HG03097 (cell line): ENCODE data around the gene SBNO1.
A peak's percentile ranks its signal among the peaks of the same experiment; 100 is the strongest.

ENCODE experiments used
- ATAC-seq: cut with Tn5 transposase; IDR thresholded peaks from one replicate; pipeline ENCODE4 v1.9.1; 2021; ENCODE audit not compliant: unreplicated experiment, low FRiP score

Gene SBNO1

DNA sequence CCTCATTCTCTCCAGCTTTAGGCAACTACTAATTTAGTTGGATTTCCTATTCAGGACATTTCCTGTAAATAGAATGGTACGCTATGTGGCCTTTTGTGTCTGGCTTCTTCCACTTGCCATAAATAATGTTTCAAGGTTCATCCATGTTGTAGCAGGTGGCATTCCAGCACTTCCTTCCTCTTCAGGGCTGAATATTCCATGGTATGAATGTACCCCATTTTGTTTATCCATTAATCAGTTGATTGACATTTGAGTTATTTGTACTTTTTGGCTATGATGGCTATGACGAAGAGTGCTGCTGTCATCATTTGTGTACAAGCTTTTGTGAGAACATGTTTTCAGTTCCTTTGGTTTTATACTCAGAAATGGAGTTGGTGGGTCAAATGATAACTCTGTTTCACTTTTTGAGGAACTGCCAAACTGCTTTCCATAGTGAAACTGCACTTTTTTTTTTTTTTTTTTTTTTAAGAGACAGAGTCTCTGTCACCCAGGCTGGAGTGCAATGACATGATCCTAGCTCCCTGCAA lies 86.5 kb downstream of the SBNO1 start:
- peak; percentile 83 for ATAC-seq

DNA sequence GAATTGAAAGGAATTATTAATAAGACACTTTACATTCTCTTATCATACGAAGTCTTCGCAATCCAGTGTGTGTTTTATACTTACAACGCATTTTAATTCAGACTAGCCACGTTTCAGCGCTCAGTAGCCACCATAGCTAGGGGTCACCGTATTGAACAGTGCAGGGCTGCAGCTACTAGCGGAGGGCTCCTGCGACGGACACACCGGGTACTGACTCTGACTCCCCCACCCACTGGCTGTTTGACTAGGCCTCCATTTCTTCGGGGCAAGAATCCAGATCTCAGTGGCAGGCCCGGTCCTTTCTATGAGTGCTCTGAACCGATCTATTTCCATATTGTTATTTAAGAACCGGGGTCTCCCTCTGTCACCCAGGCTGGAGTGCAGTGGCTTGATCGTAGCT lies 91.5 kb downstream of the SBNO1 start:
- no peak for ATAC-seq

DNA sequence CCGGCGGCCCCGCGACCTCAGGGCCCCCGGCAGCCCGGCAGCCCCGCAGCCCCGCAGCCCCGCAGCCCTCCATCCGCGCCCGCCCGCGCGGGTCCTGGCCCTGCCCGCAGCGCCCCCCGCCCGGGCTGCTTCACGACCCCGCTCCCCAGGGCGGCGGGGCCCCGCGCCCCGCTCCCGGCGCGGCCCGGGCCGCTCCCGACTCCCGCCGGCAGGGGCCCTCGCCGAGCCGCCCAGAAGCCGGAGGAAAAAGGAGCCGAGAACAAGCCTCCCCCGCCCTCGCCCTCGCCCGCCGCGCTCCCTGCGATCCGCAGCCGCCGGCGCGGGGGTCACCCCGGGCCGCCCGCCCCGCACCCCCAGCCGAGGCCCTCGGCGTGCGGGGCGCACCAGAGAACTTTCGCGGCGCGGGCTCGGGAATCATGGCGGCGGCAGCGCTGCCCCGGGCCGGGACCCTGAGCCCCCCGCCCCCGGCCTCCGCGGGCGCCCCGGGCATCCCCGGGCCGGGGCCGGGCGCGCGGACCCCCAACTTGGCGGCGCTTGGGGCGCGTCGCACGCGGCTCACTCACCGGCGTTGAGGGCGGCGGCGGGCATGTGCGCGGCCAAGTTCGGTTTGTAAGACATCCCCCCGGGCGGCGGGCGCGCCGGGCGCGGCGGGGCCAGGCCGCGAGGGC lies 93.5 kb downstream of the SBNO1 start:
- no peak for ATAC-seq

DNA sequence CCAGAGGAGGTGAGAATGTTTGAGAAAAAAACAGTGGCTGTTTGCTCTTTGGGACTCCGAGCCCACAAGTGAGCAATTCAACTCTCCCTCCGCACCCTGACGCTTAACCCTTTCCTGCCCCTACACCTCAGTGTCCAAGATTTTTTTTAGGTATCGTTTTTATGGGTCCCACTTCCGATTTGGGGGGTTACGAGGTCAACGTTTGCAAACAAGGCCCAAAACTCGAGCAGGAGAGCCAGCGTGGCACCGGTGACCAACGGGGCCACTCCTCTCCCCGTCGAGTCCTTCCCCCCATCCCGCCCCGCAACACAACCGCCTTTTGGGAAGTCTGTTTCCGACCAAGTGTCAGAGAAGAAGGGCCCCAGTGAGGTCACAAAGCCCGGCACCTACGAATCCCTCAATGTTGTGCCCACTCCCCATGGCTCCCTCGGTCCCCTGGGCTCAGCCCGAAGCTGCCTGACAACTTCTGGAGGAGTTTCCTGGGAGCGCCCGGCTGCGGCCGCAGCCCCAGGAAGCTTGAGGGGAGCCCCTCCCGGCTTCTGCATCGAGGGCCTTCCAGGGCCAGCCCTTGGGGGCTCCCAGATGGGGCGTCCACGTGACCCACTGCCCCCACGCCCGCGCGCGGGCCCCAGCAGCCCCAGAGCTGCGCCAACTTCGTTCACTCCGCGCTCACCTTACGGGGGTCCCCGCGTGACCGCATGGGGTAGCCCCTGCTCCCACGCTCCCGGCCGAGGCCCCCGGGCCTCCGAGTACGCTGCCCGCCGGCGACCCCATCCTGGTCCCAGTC lies 94.2 kb downstream of the SBNO1 start:
- no peak for ATAC-seq

DNA sequence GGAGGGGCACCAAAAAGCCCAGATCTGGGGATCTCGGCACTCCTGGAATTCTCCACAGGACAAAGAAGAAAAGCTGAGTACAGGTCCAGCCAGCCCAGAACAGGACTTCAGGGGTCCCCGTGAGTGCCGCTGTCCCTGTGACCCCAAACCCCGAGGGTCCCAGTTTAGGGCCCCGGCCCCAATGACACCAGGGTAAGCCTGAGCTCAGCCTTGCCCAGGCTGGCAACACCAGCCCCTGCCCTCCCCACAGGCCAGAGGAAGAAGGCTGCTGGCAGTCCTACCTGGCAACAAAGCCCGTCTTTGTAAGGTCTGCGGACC lies 94.8 kb downstream of the SBNO1 start:
- ATAC-seq = no peak

DNA sequence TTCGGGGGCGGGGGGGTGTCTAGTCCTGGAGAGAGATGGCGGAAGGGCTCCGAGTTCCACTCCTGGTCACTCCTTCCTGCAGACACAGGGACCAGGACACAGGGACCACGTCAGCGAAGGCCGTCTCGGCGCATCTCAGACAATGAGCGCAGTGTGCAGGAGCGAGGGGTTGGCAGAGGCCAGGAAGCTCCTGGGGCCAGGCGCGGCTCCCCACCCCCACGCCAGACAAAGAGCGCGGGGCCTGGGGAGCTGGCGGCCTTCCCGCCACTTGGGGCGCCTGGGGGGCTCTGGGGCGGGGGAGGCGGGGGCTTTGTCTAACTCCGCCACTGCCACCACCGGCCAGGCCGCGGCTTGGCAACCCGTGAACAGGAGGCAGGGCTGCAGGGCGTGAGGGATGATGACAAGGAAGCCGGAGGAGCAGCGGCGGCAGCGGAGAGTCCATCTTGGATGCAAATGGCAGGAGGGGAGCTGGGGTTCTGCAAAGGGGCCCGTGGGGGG lies 95.2 kb downstream of the SBNO1 start:
- no peak for ATAC-seq

DNA sequence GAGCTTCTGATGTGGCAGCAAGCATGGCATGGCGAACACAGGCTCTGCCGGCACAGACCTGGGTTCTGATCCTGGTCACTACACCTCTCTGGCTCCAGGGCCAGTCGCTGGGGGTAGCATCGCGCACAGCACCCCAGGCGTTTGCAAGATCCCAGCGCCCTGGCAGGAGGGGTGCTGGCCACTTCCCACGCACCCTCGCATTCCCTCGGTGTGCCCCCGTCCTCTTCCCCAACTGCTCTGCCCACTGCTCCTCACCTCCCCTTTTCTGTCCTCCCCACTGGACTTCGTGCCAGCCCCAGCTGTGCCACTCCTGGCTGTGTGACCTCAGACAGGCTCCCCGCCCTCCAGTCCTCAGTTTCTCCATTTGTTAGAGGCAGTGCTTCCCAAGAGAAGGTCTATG lies 95.8 kb downstream of the SBNO1 start:
- no peak for ATAC-seq

DNA sequence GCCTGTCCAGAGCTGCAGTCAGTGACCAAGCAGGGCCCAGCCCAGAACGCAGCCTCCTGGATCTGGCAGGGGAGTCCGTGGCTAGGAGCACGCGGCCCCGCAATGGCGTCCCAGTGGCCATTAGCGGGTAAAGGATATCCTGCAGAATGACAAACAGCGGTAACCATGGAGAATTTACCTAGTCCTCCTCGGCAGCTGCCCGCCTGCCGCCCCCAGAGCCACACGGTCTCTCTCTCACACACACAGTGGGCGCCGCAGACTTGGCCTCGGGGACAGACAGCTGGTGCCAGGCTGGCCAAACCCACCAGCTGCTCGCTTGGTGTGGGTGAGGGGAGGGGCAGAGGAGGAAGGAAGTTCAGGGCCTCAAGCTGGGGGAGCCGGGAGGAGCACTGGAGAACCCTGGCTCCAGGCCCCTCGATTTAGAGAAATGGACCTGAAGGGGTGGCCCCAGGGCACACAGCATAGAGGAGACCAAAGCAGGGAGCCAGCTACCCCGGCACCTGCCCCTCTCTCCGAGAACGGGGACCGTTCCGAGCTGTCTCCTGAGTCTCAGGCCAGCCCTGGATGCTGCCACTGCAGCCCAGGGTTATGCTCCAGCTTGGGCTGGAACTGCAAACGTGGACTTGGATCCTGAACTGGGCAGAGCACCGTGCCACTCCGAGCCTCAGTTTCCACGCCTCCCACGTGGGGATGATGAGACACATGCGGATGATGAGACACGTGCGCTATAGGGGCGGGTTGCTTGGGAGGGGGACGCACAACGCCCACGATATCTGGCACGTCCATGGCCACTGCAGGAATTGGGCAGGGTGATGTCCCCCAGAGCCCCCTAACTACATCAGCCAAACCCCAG lies 96.4 kb downstream of the SBNO1 start:
- no peak for ATAC-seq

DNA sequence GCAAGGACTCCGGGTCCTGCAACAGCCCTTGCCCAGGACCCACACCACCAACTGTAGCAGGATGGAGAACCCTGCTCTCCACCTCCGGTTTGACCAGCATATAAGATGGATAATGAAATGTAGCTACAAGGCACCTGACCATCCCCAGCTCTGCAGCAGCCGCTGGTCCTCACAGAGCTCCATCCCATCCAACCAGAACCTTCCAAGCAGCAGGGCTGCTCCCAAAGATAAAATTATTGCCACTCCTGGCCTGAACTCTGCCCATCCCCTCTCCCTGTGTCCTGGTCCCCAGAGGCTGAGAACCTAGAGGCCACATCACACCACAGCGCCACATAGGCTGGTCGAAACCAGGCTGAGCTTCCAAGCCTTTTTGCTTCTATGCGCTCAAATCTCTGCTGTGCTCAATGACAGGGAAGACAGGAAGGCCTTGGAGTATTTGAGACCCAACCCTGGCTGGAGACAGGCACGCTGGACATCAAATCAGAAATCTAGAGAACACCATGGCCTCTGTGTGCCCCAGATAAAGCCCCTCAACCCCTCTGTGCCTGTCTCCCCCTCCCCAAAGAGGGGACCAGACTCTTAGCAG lies 97.2 kb downstream of the SBNO1 start:
- no peak for ATAC-seq

DNA sequence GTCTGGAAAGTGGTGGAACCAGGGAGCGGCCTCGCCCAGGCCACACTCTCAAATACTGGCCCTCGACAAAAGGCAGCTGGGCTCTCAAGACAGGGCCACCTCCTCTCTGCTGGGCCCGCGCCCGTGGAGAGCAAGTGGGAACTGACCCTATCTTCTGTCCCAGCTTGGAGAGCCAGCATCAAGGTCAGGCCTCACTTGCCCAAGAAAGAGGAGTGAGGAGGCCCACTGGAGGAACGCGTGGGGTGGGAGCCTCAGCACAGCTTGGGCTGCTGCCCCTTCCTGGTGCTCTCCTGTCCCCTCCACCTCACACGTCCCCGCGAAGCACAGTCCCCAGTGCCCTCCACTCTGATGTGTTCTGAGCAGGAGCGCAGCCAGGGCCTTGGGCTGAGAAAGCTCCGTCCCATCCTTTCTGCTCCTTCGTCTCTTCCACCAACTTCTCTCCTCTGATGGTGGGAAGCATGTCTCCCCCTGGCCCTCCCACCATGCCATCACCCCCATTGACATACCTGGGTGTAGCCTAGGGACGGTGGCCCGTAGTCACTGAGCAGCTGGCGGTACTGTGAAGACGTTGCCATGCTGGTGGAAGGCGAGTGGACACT lies 97.9 kb downstream of the SBNO1 start:
- ATAC-seq = no peak

DNA sequence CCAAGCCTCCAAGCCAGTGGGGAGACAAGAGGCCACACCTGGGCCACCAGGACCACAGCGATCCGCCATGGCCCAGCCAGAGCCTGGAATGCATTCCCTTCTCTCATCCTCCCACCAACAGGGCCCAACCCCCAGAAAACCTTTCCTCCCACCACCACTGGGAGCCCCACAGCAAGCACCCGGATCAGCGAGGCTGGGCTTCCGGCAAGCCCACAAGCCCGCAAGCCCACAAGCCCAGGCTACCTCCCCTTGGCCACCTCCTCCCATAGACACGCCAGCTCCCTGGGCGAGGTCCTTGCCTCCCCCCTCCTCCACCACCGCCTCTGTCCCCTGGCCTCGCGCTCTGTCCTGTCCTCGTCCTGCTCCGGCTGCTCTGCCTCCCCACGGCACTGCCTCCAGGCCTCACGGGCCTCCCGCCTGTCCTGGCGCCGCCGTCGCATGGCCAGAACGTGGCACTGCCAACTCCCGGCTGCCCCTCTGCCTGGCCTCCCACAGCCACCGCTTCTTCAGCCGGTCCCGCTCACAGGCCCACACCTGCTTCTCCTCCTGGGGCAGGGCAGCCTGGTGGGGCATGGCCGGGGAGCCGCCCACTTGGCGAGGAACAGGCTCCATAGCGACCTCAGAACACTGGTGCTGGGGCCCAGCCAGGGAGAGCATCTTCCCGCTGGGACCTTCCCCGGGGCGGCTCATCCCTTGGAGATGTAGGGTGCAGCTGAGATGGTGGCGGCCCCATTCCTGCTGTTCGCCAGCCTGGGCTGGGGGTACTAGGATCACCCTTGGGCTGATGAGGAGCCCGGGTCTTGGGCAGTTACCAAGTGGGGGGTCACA lies 98.6 kb downstream of the SBNO1 start:
- no peak for ATAC-seq

DNA sequence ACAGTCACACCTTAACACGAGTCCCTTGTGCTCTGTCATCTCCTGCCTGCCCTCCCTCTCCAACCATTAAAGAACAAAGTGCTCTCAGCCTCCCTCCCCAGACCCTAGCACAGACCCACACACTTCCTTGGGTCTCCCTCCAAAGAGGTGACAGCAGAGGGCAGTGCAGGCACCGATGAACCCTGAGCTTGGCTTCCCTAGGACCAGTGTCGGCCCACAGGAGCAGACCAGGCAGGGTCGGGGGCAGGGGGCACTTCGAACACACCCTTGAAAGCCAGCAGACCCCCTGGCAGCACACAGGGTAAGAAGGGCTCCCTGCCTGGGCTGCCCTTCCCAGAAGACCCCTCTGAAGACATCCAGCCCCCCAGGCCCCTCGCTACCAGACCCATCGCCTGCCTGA lies 100.0 kb downstream of the SBNO1 start:
- no peak for ATAC-seq

DNA sequence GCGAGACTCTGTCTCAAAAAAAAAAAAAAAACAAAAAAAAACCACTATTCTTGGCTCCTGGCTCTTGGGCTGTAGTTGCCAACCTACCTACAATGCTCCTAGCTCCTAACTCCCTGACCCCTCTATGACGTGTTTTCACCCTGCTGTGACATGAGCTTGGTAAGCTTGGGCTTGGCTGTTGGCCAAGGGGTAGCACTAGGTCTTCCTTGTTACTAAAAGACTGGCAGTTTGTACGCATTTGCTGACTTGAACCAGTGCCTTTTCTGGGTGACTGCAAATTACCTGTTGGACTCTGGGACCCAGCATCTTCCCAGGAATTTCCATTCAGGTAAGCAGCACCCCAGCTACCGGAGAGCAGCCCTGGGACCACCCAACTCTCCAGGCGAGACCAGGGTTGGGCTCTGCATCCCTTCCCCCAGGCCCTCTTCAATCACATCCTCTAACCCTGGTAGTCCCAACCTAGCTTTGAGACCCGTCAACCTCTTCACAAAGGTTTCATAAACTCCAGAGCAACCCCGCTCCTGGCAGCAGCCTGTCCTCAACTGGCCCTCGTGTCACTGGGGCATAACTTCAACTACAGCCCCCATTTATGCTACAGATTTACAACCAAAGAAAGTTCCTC lies 101.3 kb downstream of the SBNO1 start:
- no peak for ATAC-seq

DNA sequence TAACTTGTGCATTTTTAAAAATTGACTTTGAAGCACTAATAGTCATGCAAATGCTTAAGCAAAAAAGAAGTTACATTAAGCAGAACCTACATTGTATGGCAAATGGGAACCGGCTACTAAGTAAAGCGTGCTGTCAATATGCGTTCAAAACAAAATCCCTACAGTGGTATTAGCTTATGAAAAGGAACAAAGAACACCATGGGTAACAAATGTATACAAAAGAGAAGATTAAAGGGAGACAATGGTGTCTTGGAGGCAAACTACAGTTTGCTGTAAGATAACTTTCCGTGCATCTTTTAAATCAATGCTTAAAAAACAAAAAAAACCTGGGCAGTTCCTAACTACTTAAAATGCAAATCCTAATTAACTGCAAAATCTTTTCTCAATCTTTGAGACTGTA lies 103.5 kb downstream of the SBNO1 start:
- no peak for ATAC-seq

DNA sequence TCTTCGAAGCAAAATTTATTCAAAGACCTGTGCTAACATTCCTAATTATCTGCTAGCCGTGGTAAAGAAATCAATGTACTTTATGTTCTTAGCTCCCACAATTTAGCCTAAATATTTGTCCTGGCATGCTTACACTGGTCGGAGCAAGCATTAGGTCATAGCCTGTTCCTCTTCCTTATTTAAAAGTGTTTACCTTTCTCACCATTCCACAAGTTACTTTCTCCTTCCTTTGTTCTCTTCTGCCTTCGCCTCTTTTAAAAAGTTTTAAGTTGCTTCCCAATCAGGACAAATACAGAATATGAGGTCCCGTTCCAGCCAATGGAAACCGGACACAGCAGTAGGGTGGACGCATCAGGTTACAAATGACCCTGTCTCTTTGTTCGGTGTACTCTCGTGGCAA lies 104.6 kb downstream of the SBNO1 start:
- no peak for ATAC-seq

DNA sequence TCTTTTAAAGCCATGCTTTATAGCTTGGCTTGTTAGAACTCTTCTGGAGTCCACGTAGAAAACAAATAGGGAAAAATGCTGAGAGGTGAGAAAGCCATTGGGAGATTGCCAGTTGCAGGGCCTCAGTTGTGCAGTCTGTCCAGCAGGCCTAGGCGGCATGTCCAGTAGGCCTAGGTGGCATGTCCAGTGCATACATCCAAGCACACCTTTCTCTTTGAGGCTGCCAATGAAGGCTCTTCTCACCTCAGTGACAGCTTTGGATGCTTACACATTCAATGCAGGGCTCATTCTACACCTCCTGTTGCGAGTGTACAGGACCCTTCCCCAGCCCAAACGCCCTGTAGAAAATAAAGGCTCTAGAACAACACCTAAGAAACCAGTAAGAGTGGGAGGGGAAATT lies 106.1 kb downstream of the SBNO1 start:
- no peak for ATAC-seq

DNA sequence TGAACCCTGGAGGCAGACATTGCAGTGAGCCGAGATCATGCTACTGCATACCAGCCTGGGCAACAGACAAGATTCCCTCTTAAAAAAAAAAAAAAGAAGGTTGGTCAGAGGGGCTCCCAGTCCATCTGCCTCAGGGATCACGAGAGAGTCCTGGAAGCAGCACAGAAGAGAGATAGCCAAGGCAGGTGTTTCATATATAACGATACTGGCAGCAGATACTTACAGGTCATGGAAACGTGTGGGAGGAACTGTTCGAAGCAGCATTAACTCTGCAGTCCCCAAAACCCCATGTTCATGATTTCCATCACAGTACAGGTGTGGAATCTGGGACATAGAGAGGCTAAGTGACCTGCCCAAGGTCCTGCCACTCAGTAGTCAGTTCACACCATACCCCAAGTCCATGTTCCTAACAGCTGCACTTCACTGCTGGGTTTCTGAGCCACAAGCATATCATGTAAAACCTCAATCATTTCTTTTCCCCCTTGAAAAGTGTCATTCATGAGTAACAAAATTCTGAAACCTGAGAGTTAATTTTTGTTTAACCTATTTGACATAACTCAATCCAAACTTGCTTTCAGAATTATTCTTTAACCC lies 109.7 kb downstream of the SBNO1 start:
- ATAC-seq = no peak

DNA sequence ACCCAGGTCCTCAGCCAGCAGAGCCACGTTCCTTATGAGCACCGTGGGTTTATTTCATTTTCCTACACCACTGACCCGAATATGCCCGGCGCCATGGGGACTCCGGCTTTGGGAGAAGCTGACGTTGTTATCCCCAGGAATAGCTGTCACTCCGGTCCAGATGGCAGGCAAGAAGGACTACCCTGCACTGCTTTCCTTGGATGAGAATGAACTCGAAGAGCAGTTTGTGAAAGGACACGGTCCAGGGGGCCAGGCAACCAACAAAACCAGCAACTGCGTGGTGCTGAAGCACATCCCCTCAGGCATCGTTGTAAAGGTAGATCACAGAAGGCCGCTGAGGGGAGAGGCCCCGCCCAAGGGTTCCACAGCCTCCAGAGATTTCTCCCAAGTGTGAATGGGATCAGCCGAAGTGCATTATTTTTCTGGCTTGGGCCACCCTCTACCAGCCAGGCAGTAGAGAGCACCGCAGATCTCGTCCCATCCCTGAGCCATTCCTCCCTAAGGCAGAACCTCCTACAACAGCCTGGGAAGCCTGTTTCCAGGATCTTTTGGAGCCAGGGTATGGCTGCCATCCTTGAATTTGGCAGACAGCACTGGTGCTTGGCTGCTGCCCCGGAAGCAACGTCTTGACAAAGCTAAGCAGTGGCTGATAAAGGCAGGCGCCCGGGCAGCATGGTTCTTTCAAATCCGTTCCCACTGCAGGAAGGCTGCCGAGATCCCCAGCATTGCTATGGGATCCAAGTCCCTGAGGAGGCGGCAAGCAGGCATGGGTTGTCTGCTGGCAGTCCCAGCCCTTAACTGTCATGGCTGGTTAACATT lies 110.8 kb downstream of the SBNO1 start:
- no peak for ATAC-seq
